ENCODE results near the gene ELSPBP1. TPM values are rescaled to one million over a fixed set of nuclear protein-coding genes. Genes with fewer than 3 reads are reported as not detected.
"Not testable (repeated sequence)": the region's sequence is repeated elsewhere in the genome, so short reads cannot be mapped to it uniquely, and the experiment has no call there.

Gene ELSPBP1
- total and polyA plus RNA-seq, 2 experiments from 2014 or later, result not detected

- Mint-ChIP-seq H3K27ac (no peak overlapping the region), H3K27me3 (ENCODE audit: insufficient read depth, low read depth, poor library complexity) (peaks cover 6% of the 10 kb centered on the region), H3K36me3 (ENCODE audit: low read depth) (no peaks in the 10 kb centered on the region; the same call in 1 of the 3 replicates), H3K9me3 (peaks cover 8% of the 10 kb centered on the region; the same call in 2 of the 3 replicates), H3K4me3 (no peak overlapping the region), H3K4me1 (peaks cover 7% of the 10 kb centered on the region; the same call in 2 of the 3 replicates)
- Histone ChIP-seq H3K4me3 (no peak overlapping the region), H3K4me1 (ENCODE audit: insufficient read depth) (no peaks in the 10 kb centered on the region), H3F3A (replicated peaks; ENCODE audit: low read depth) (no peaks in the 10 kb centered on the region), H3K79me2 (replicated peaks; ENCODE audit: insufficient read depth) (no peaks in the 10 kb centered on the region), H4K20me1 (replicated peaks; ENCODE audit: insufficient read depth) (no peaks in the 10 kb centered on the region), H2AFZ (no peak overlapping the region), H3K9me2 (ENCODE audit: insufficient read depth) (no peaks in the 10 kb centered on the region), H3K4me2 (no peak overlapping the region), H3K36me3 (ENCODE audit: insufficient read depth) (no peaks in the 10 kb centered on the region), H3K27ac (ENCODE audit: low read depth) (no peak overlapping the region), H3K27me3 (ENCODE audit: insufficient read depth) (no peaks in the 10 kb centered on the region)
- ATAC-seq (peak; percentile 92), DNase-seq (ENCODE audit: low spot score) (peak; percentile 73)
- TF ChIP-seq EZH2 (IDR thresholded peaks at IDR 0.05; ENCODE audit: low read depth, unreplicated experiment), result no peak
- TF ChIP-seq, protein P1, sequence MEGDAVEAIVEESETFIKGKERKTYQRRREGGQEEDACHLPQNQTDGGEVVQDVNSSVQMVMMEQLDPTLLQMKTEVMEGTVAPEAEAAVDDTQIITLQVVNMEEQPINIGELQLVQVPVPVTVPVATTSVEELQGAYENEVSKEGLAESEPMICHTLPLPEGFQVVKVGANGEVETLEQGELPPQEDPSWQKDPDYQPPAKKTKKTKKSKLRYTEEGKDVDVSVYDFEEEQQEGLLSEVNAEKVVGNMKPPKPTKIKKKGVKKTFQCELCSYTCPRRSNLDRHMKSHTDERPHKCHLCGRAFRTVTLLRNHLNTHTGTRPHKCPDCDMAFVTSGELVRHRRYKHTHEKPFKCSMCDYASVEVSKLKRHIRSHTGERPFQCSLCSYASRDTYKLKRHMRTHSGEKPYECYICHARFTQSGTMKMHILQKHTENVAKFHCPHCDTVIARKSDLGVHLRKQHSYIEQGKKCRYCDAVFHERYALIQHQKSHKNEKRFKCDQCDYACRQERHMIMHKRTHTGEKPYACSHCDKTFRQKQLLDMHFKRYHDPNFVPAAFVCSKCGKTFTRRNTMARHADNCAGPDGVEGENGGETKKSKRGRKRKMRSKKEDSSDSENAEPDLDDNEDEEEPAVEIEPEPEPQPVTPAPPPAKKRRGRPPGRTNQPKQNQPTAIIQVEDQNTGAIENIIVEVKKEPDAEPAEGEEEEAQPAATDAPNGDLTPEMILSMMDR (conservative IDR thresholded peaks at IDR 0.05; ENCODE audit: low read depth in 2 of 2), result peak; percentile 41 to 43
These were observed 75.0 kb downstream of the ELSPBP1 start for GRCh38 chr19:48069435-48069834.

DNA sequence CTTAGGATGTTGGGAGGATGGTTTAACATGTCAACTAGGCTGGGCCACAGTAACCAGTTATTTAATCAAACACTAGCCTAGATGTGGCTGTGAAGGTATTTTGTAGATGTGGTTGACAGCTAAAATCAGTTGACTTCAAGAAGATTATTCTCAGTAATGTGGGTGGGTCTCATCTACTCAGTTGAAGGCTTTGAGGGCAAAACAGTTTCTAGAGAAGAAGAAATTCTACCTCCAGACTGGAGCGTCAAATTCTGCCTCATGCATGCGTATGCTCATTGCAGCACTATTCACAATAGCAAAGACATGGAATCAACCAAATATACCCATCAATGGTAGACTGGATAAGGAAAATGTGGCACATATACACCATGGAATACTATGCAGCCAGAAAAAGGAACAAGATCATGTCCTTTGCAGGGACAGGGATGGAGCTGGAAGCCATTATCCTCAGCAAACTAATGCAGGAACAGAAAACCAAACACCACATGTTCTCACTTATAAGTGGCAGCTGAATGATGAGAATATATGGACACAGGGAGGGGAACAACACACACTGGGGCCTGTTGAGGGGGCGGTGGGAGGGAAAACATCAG, 75.8 kb downstream of the ELSPBP1 start:
- H3K27ac Mint-ChIP-seq; H3K36me3 ChIP-seq (ENCODE audit: insufficient read depth); H3K4me3 Mint-ChIP-seq; H3K27ac ChIP-seq (ENCODE audit: low read depth); H2AFZ ChIP-seq; H3K9me2 ChIP-seq (ENCODE audit: insufficient read depth); DNase-seq (ENCODE audit: low spot score); ATAC-seq; H3K4me1 Mint-ChIP-seq; H3F3A ChIP-seq (replicated peaks; ENCODE audit: low read depth); H3K4me1 ChIP-seq (ENCODE audit: insufficient read depth); H3K4me2 ChIP-seq; H3K9me3 Mint-ChIP-seq; H3K4me3 ChIP-seq; H3K79me2 ChIP-seq (replicated peaks; ENCODE audit: insufficient read depth); H3K27me3 Mint-ChIP-seq (ENCODE audit: insufficient read depth, low read depth, poor library complexity); H4K20me1 ChIP-seq (replicated peaks; ENCODE audit: insufficient read depth); H3K27me3 ChIP-seq (ENCODE audit: insufficient read depth); H3K36me3 Mint-ChIP-seq (ENCODE audit: low read depth): not testable (repeated sequence)

Other genes with a start within 250 kb of the ELSPBP1 start
- gene NOP53, start 249.1 kb upstream of the ELSPBP1 start, total RNA-seq (2014; rRNA removed; shearing (Covaris generic)), result 151 and 167 TPM in 2 replicates
- gene NOP53, start 249.1 kb upstream of the ELSPBP1 start, polyA plus RNA-seq (2016; fragmentation: Nextera tagmentation; extraction: Ambion mirVana), result 192 and 211 TPM in 2 replicates
- 524 and 558 TPM in 2 replicates for gene SELENOW, start 215.9 kb upstream of the ELSPBP1 start, total RNA-seq (2014; rRNA removed; shearing (Covaris generic))
- gene SELENOW, start 215.9 kb upstream of the ELSPBP1 start, polyA plus RNA-seq (2016; fragmentation: Nextera tagmentation; extraction: Ambion mirVana), result 811 and 820 TPM in 2 replicates
- gene TPRX1, start 190.1 kb upstream of the ELSPBP1 start, total RNA-seq (2014; rRNA removed; shearing (Covaris generic)), result 0.19 and 0.28 TPM in 2 replicates
- 0.14 TPM in 1 of 2 replicates, not detected in the other for gene TPRX1, start 190.1 kb upstream of the ELSPBP1 start, polyA plus RNA-seq (2016; fragmentation: Nextera tagmentation; extraction: Ambion mirVana)
- not detected in 2 replicates for gene CRX, start 172.7 kb upstream of the ELSPBP1 start, total RNA-seq (2014; rRNA removed; shearing (Covaris generic))
- 0.07 and 0.15 TPM in 2 replicates for gene CRX, start 172.7 kb upstream of the ELSPBP1 start, polyA plus RNA-seq (2016; fragmentation: Nextera tagmentation; extraction: Ambion mirVana)
- gene TPRX2, start 135.4 kb upstream of the ELSPBP1 start, total RNA-seq (2014; rRNA removed; shearing (Covaris generic)), result not detected in 2 replicates
- not detected in 2 replicates for gene TPRX2, start 135.4 kb upstream of the ELSPBP1 start, polyA plus RNA-seq (2016; fragmentation: Nextera tagmentation; extraction: Ambion mirVana)
- not detected in 2 replicates for gene SULT2A1, start 108.3 kb upstream of the ELSPBP1 start, total RNA-seq (2014; rRNA removed; shearing (Covaris generic))
- gene SULT2A1, start 108.3 kb upstream of the ELSPBP1 start, polyA plus RNA-seq (2016; fragmentation: Nextera tagmentation; extraction: Ambion mirVana), result not detected in 2 replicates
- gene BSPH1, start 2.5 kb upstream of the ELSPBP1 start, total RNA-seq (2014; rRNA removed; shearing (Covaris generic)), result not detected in 2 replicates
- gene BSPH1, start 2.5 kb upstream of the ELSPBP1 start, polyA plus RNA-seq (2016; fragmentation: Nextera tagmentation; extraction: Ambion mirVana), result not detected in 2 replicates
- not detected in 2 replicates for gene CABP5, start 49.4 kb downstream of the ELSPBP1 start, total RNA-seq (2014; rRNA removed; shearing (Covaris generic))
- not detected in 2 replicates for gene CABP5, start 49.4 kb downstream of the ELSPBP1 start, polyA plus RNA-seq (2016; fragmentation: Nextera tagmentation; extraction: Ambion mirVana)
- 2.0 and 3.4 TPM in 2 replicates for gene PLA2G4C, start 116.2 kb downstream of the ELSPBP1 start, total RNA-seq (2014; rRNA removed; shearing (Covaris generic))
- 2.9 and 4.1 TPM in 2 replicates for gene PLA2G4C, start 116.2 kb downstream of the ELSPBP1 start, polyA plus RNA-seq (2016; fragmentation: Nextera tagmentation; extraction: Ambion mirVana)
- gene LIG1, start 175.7 kb downstream of the ELSPBP1 start, total RNA-seq (2014; rRNA removed; shearing (Covaris generic)), result 75.0 and 79.3 TPM in 2 replicates
- 96.9 and 122 TPM in 2 replicates for gene LIG1, start 175.7 kb downstream of the ELSPBP1 start, polyA plus RNA-seq (2016; fragmentation: Nextera tagmentation; extraction: Ambion mirVana)
- gene ZSWIM9, start 176.0 kb downstream of the ELSPBP1 start, total RNA-seq (2014; rRNA removed; shearing (Covaris generic)), result 9.1 and 10.6 TPM in 2 replicates
- 2.9 and 4.2 TPM in 2 replicates for gene ZSWIM9, start 176.0 kb downstream of the ELSPBP1 start, polyA plus RNA-seq (2016; fragmentation: Nextera tagmentation; extraction: Ambion mirVana)